ENCODE data around the gene GREM2. TPM values are rescaled to one million over a fixed set of nuclear protein-coding genes. Genes with fewer than 3 reads are reported as not detected.

GREM2 gene
- total RNA-seq, 1 experiment from 2014 or later = 0.08 TPM

DNA sequence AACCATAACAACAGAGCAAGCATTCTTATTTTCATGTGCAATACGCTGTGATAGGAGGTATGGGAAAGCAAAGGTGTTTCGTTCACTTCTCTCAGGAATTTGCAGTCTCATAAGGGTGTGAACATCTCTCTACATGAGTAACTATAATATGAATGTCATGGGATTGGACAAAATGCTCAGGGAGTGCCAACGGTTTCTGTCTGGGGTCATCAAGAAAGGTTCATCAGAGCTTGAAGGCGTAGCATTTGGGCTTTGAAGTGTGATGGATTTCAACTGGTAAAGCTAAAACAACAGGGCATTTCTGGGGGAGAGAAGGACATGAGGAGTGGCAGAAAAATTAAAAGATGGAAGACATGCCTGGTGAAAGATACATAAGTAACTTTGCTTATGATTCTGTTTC lies 32.4 kb downstream of the GREM2 start:
- no peak for DNase-seq (ENCODE audit: low read depth, low spot score)
- in situ Hi-C loops (cut with HindIII; ENCODE audit: low pct_unique_long_range_greater_than_20kb, low sequenced_read_pairs) = no loop called here

DNA sequence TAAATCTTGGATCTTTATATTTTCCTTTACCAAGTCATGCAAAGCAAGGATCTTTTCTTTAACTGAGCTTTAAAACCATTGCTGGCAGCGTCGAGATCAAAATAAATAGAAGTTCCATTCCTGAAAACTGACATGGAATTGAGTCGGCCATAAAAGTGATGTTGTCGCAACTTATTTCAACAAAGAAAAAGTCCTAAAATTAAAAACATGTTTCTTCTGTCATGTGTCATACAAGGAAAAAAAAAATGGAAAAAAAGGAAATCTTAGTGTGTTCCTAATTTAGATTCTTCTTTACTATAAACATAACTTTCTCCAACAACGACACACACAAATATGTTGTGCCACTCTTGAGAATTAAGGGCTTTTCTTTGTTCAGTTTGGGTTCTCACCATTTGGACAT lies 34.9 kb downstream of the GREM2 start:
- DNase-seq (ENCODE audit: low read depth, low spot score) = no peak
- in situ Hi-C loops (cut with HindIII; ENCODE audit: low pct_unique_long_range_greater_than_20kb, low sequenced_read_pairs) = no loop called here

DNA sequence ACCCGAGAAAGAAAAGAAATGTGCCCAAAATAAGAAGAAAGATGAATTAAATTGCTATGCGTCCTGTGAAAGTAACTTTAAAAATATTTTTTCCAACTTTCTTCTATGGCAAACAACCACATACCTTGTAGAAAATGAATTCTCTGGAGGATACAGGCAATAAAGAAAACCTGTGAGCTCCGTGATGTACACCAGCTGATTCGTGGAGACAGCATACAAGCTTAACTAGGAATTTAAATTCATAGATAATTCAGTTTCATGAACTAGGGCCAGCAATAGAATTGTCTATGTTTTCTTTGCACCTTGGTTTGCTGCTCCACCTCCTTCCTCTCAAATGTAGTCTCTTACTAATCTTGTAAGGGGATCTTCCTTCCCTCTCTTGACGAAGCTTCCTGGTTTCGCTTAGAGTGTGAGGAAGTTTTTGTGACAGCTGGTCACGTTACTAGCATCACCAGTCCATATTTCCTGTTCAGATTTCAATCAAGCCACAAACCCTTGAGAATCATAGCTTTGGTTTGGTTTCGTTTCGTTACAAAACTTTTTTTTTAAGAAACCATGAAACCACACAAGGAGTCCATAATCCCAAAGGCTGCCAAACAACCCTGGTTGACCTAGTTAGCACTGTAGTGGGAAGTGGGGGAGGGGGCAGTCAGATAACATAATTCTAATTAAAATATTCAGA lies 35.8 kb downstream of the GREM2 start:
- peak; percentile 93 for DNase-seq (ENCODE audit: low read depth, low spot score)
- in situ Hi-C loops (cut with HindIII; ENCODE audit: low pct_unique_long_range_greater_than_20kb, low sequenced_read_pairs) = no loop called here

DNA sequence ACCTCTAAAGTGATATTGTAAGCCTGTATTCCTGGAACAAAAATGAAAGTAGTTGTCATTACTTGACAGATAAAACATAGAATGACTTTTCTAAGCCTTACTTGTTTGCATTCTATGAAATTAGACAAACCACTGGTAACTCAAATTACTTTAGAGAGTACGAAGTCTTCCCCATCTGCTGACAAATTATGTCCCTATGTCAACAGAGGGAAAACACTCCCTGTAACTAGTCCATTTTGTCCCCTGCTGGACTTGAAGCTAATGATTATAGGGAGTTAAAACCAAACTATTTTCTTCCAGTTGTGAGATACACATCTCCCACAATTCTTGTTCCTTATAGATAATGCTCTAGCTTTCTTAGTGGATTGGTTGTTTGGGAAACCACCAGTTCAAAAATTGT lies 39.6 kb downstream of the GREM2 start:
- in situ Hi-C loops (cut with HindIII; ENCODE audit: low pct_unique_long_range_greater_than_20kb, low sequenced_read_pairs) = no loop called here

DNA sequence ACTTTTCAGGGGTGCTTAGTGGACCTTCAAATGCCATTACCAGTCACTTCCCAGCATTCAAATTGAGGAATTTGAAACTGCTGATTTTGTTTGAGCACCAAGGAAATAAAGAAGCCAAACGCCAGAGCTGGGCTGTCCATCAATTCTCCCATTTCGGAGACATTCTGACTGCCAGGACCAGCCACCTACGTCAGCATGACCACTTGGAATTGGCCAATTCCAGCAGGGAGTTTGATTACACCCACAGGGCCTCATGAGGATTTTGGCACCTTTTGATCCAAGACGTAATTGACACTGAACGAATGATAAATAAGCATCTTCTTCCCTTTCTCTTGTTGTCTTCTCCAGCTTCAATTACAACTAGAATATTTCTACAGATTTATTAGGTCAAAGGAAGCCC lies 40.2 kb downstream of the GREM2 start:
- in situ Hi-C loops (cut with HindIII; ENCODE audit: low pct_unique_long_range_greater_than_20kb, low sequenced_read_pairs) = no loop called here
- no peak for DNase-seq (ENCODE audit: low read depth, low spot score)

More for the DNA sequence above, 39.6 kb downstream of the GREM2 start:
- DNase-seq (ENCODE audit: low read depth, low spot score) = no peak

- DNase-seq (ENCODE audit: low read depth, low spot score) = no peak
- in situ Hi-C loops (cut with HindIII; ENCODE audit: low pct_unique_long_range_greater_than_20kb, low sequenced_read_pairs) = no loop called here
Observed at GRCh38 chr1:240567066-240567465, 44.9 kb downstream of the GREM2 start.

DNA sequence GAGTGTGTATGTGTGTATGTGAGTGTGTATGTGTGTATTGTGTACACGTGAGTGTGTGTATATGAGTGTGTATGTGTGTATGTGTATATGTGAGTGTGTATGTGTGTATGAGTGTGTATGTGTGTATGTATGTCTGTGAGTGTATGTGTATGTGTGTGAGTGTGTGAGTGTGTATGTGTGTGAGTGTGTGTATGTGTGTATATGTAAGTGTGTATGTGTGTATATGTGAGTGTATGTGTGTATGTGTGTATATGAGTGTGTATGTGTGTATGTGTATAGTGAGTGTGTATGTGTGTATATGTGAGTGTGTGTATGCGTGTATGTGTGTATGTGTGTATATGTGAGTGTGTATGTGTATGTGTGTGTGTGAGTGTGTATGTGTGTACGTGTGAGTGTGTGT lies 49.2 kb downstream of the GREM2 start:
- DNase-seq (ENCODE audit: low read depth, low spot score) = no peak
- in situ Hi-C loops (cut with HindIII; ENCODE audit: low pct_unique_long_range_greater_than_20kb, low sequenced_read_pairs) = no loop called here

- in situ Hi-C loops (cut with HindIII; ENCODE audit: low pct_unique_long_range_greater_than_20kb, low sequenced_read_pairs) = no loop called here
- no peak for DNase-seq (ENCODE audit: low read depth, low spot score)
Observed at GRCh38 chr1:240562111-240562590, 49.8 kb downstream of the GREM2 start.

DNA sequence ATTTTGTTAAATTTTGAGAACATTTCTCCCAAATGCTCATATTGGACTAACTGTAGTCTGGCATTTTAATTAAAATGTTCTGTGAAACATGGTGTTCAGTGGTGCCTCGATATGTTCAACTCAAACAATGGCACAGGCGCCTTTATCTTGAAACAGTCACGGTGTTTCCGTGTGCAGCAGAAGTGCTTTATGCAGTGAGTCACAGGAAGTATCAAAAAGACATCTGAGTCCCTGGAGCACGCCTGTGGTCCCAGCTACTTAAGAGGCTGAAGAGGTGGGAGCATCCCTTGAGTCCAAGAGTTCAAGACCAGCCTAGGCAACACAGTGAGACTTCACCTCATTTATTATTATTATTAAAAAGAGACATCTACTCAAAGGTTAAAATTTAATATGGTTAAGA lies 52.2 kb downstream of the GREM2 start:
- no peak for DNase-seq (ENCODE audit: low read depth, low spot score)
- in situ Hi-C loops (cut with HindIII; ENCODE audit: low pct_unique_long_range_greater_than_20kb, low sequenced_read_pairs) = no loop called here

DNA sequence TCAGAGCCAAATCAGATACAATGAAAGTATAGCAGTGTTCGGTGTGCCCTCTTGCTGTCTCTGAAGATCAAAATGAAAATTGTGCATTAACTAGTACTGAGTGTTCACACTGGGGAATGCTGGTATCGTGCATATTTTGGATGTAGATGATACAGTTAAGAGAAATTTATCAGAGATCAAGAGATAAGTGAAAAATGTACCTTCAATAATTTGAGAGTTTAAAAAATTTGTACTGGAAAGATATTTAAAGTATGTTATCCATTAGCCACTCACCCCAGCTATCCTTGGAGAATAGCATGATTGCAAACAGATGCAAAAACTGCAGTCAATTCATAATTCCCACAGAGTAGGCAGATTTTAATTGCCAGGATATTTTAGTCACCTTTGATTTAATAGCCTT lies 56.4 kb downstream of the GREM2 start:
- no peak for DNase-seq (ENCODE audit: low read depth, low spot score)
- in situ Hi-C loops (cut with HindIII; ENCODE audit: low pct_unique_long_range_greater_than_20kb, low sequenced_read_pairs) = no loop called here

GRCh38 chr1:240553351-240553750 lies 58.6 kb downstream of the GREM2 start:
- in situ Hi-C loops (cut with HindIII; ENCODE audit: low pct_unique_long_range_greater_than_20kb, low sequenced_read_pairs) = no loop called here
- no peak for DNase-seq (ENCODE audit: low read depth, low spot score)

GRCh38 chr1:240539769-240540414 lies 72.1 kb downstream of the GREM2 start:
- DNase-seq (ENCODE audit: low read depth, low spot score) = no peak
- in situ Hi-C loops (cut with HindIII; ENCODE audit: low pct_unique_long_range_greater_than_20kb, low sequenced_read_pairs) = no loop called here

DNA sequence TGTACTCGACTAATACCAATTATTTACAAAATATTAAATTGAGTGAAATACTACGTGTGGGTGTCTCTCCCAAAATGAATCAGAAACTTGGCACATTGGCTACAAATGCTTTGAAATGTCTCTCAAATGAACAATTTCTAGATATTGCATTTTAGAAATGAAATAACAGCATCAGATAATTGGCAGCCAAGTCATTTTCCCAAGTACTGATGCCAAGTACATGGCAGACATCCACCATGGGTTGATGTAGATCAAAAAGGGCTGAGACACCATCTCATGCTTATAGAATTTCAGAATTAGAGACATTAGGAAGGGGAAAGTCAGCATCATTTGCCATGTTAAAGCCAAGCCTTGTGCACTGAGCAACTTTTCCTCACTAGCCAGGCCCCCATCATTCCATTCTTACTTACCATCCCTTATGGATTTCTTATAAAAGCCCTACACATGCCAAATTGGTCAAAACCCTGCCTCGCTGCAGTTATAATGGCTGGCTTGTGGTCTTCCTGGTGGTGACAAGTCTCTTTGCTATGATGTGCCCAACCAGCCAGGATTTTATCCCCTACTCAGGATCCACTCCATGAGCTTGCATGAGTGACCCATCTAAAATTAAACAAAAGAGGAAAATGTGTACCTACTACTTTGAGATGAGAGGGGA lies 73.1 kb downstream of the GREM2 start:
- in situ Hi-C loops (cut with HindIII; ENCODE audit: low pct_unique_long_range_greater_than_20kb, low sequenced_read_pairs) = no loop called here
- no peak for DNase-seq (ENCODE audit: low read depth, low spot score)

- in situ Hi-C loops (cut with HindIII; ENCODE audit: low pct_unique_long_range_greater_than_20kb, low sequenced_read_pairs) = no loop called here
- DNase-seq (ENCODE audit: low read depth, low spot score) = no peak
Observed at GRCh38 chr1:240533154-240533780, 78.7 kb downstream of the GREM2 start.

DNA sequence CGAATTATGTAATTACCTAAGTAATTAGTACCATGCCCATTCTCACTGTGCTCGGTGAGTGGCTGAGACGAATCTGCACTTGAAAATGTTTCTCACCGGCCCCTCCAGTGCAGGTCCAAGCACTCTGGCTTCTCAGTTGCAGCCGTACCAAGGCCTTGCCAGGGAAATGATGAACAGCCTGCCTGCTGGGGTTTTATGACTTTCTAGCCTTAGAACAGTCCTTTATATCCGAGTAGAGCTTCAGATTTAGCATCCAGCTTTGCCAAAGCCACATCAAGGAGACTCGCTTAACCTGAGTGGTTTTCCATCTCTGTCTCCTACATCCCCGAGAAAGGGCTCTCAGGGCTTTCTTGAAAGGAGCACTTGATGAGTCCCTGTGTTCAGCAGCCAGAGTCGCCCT lies 83.4 kb downstream of the GREM2 start:
- no peak for DNase-seq (ENCODE audit: low read depth, low spot score)
- in situ Hi-C loops (cut with HindIII; ENCODE audit: low pct_unique_long_range_greater_than_20kb, low sequenced_read_pairs) = no loop called here

GRCh38 chr1:240527086-240527485 lies 84.9 kb downstream of the GREM2 start:
- no peak for DNase-seq (ENCODE audit: low read depth, low spot score)
- in situ Hi-C loops (cut with HindIII; ENCODE audit: low pct_unique_long_range_greater_than_20kb, low sequenced_read_pairs) = no loop called here

- DNase-seq (ENCODE audit: low read depth, low spot score) = no peak
- in situ Hi-C loops (cut with HindIII; ENCODE audit: low pct_unique_long_range_greater_than_20kb, low sequenced_read_pairs) = no loop called here
Observed at GRCh38 chr1:240526312-240526711, 85.6 kb downstream of the GREM2 start.

DNA sequence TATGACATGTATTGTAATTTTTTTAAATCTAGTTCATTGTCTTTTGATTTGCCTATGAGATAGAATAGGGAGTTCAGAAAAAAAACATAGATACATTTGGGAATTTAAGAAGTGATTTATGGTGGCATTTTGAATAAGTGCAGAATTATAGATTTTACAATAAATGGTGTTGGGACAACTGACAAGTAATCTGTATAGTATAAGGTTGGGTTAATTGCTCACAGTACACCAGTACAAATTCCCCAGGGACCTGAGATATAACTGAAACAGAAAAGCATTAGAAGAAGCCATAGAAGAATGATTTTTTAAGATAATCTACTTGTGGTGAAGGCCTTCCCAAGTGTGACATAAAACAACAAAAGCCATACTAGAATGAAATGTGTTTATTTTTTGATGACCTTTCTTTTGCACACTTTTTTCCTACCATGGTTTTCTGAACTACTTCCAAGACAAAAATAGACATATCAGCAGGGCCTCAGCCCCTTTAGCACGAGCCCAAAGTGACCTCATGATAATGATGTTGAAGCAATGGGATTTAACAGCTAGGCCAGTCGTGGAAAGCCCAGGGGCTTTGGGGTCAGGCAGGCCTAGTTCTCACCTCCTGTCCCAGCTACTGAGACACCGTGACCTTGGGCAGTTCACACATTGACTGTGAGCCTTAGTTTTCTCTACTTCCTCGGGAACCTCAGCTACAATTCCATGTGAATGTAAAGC lies 87.4 kb downstream of the GREM2 start:
- DNase-seq (ENCODE audit: low read depth, low spot score) = no peak
- in situ Hi-C loops (cut with HindIII; ENCODE audit: low pct_unique_long_range_greater_than_20kb, low sequenced_read_pairs) = no loop called here

Measured in SK-MEL-5 (cell line).